H9 (cell line): ENCODE results near the gene TBXAS1. TPM values are rescaled to one million over a fixed set of nuclear protein-coding genes. Genes with fewer than 3 reads are reported as not detected.

ENCODE experiments used
- DNase-seq: peaks from one replicate; pipeline ENCODE4 v3.0.0-alpha.2; 2017
- H2AFZ ChIP-seq: one replicate; pipeline ENCODE4 v1.6.1; 2013; ENCODE audit warnings: mild to moderate bottlenecking, low read length, control low read depth, moderate library complexity
- H2AK5ac ChIP-seq: 2 replicates; pipeline ENCODE4 v1.6.1; 2013; ENCODE audit warnings: low read length, control low read depth, mixed read lengths; ENCODE audit not compliant: insufficient read length
- H2BK120ac ChIP-seq: one replicate; pipeline ENCODE4 v1.6.1; 2013; ENCODE audit warnings: low read depth, mild to moderate bottlenecking, low read length, control low read depth, inconsistent platforms; ENCODE audit not compliant: poor library complexity, severe bottlenecking
- H2BK12ac ChIP-seq: 2 replicates; pipeline ENCODE4 v1.6.1; 2013; ENCODE audit warnings: low read length, control low read depth, mixed read lengths, low read depth; ENCODE audit not compliant: insufficient read length
- H2BK15ac ChIP-seq: 2 replicates; pipeline ENCODE4 v1.6.1; 2013; ENCODE audit warnings: low read depth, low read length, control low read depth
- H2BK20ac ChIP-seq: one replicate; pipeline ENCODE4 v1.6.1; 2013; ENCODE audit warnings: low read depth, mild to moderate bottlenecking, low read length, control low read depth, inconsistent platforms; ENCODE audit not compliant: poor library complexity, severe bottlenecking
- H2BK5ac ChIP-seq: 2 replicates; pipeline ENCODE4 v1.6.1; 2013; ENCODE audit warnings: low read length, control low read depth, mixed read lengths; ENCODE audit not compliant: insufficient read length
- H3K14ac ChIP-seq: 2 replicates; pipeline ENCODE4 v1.6.1; 2013; ENCODE audit warnings: low read length, control low read depth; ENCODE audit not compliant: insufficient read depth
- H3K18ac ChIP-seq: 2 replicates; pipeline ENCODE4 v1.6.1; 2013; ENCODE audit warnings: low read depth, mild to moderate bottlenecking, mixed read lengths, low read length, control low read depth; ENCODE audit not compliant: insufficient read length
- H3K23ac ChIP-seq: 2 replicates; pipeline ENCODE4 v1.6.1; 2013; ENCODE audit warnings: low read length, control low read depth, mixed read lengths, low read depth; ENCODE audit not compliant: insufficient read length
- H3K23me2 ChIP-seq: 2 replicates; pipeline ENCODE4 v1.6.1; 2013; ENCODE audit warnings: low read depth, mild to moderate bottlenecking, mixed read lengths, low read length, control low read depth; ENCODE audit not compliant: insufficient read length, poor library complexity, severe bottlenecking
- H3K27ac ChIP-seq: 2 replicates; pipeline ENCODE4 v1.5.1; 2013; ENCODE audit warnings: low read length, control low read depth, mixed read lengths, low read depth; ENCODE audit not compliant: insufficient read length
- H3K27me3 ChIP-seq: 2 replicates; pipeline ENCODE4 v1.6.1; 2013; ENCODE audit warnings: low read length, control low read depth, inconsistent platforms; ENCODE audit not compliant: insufficient read depth
- H3K4ac ChIP-seq: 2 replicates; pipeline ENCODE4 v1.6.1; 2013; ENCODE audit warnings: low read depth, mild to moderate bottlenecking, control low read depth, inconsistent platforms, low read length, moderate library complexity
- H3K4me1 ChIP-seq: 2 replicates; pipeline ENCODE4 v1.6.1; 2013; ENCODE audit warnings: low read length, control low read depth, inconsistent platforms; ENCODE audit not compliant: insufficient read depth
- H3K4me2 ChIP-seq: 2 replicates; pipeline ENCODE4 v1.6.1; 2013; ENCODE audit warnings: low read length, control low read depth, mixed read lengths; ENCODE audit not compliant: insufficient read length, insufficient read depth
- H3K56ac ChIP-seq: 2 replicates; pipeline ENCODE4 v1.6.1; 2013; ENCODE audit warnings: low read depth, mild to moderate bottlenecking, mixed read lengths, low read length, control low read depth; ENCODE audit not compliant: insufficient read length
- H3K79me1 ChIP-seq: 2 replicates; pipeline ENCODE4 v1.6.1; 2013; ENCODE audit warnings: low read depth, mild to moderate bottlenecking, moderate library complexity, low read length, control low read depth, inconsistent platforms; ENCODE audit not compliant: insufficient read depth, poor library complexity, severe bottlenecking
- H3K79me2 ChIP-seq: 2 replicates; pipeline ENCODE4 v1.6.1; 2013; ENCODE audit warnings: low read length, control low read depth, inconsistent platforms; ENCODE audit not compliant: insufficient read depth
- H3K9ac ChIP-seq: 2 replicates; pipeline ENCODE4 v1.6.1; 2013; ENCODE audit warnings: low read length, control low read depth, mixed read lengths; ENCODE audit not compliant: insufficient read length; ENCODE audit errors: extremely low read depth
- H3K9me3 ChIP-seq: one replicate; pipeline ENCODE4 v1.6.1; 2013; ENCODE audit warnings: low read depth, low read length, inconsistent platforms; ENCODE audit not compliant: control insufficient read depth
- H3T11ph ChIP-seq: one replicate; pipeline ENCODE4 v1.6.1; 2013; ENCODE audit warnings: mild to moderate bottlenecking, low read length, control low read depth, inconsistent platforms
- H4K20me1 ChIP-seq: one replicate; pipeline ENCODE4 v1.6.1; 2013; ENCODE audit not compliant: control insufficient read depth, insufficient read length, insufficient read depth
- H4K5ac ChIP-seq: 2 replicates; pipeline ENCODE4 v1.6.1; 2013; ENCODE audit warnings: low read depth, mild to moderate bottlenecking, mixed read lengths, low read length, control low read depth; ENCODE audit not compliant: insufficient read length
- H4K8ac ChIP-seq: replicated peaks from 2 replicates; pipeline ENCODE4 v1.6.1; 2013; ENCODE audit warnings: low read length, control low read depth, mixed read lengths, low read depth; ENCODE audit not compliant: insufficient read length
- H4K91ac ChIP-seq: 2 replicates; pipeline ENCODE4 v1.6.1; 2013; ENCODE audit warnings: low read depth, mild to moderate bottlenecking, moderate library complexity, mixed read lengths, low read length, control low read depth; ENCODE audit not compliant: insufficient read length
- H3K27ac Mint-ChIP-seq, 3 experiments: 2 replicates in 2 of 3; 3 replicates in 1 of 3; pipeline ENCODE4 v1.8.0; 2020 to 2021; ENCODE audit warnings: mixed read lengths in 3 of 3, mild to moderate bottlenecking in 1 of 3, moderate library complexity in 1 of 3
- H3K27me3 Mint-ChIP-seq: 2 replicates; pipeline ENCODE4 v1.8.0; 2021; ENCODE audit warnings: low read depth, mild to moderate bottlenecking, moderate library complexity, mixed read lengths
- H3K36me3 Mint-ChIP-seq, 3 experiments: 2 replicates in 2 of 3; 3 replicates in 1 of 3; pipeline ENCODE4 v1.8.0; 2020 to 2021; ENCODE audit warnings: low read depth in 3 of 3, mixed read lengths in 3 of 3; ENCODE audit not compliant: insufficient read depth in 1 of 3
- H3K4me1 Mint-ChIP-seq, 2 experiments: 2 replicates each; pipeline ENCODE4 v1.8.0; 2020; ENCODE audit warnings: mixed read lengths in 2 of 2
- H3K4me3 Mint-ChIP-seq, 2 experiments: 2 replicates in 1 of 2; 3 replicates in 1 of 2; pipeline ENCODE4 v1.8.0; 2020 to 2021; ENCODE audit warnings: mild to moderate bottlenecking in 2 of 2, mixed read lengths in 2 of 2, moderate library complexity in 1 of 2
- H3K9me3 Mint-ChIP-seq, 2 experiments: 2 replicates in 1 of 2; 3 replicates in 1 of 2; pipeline ENCODE4 v1.8.0; 2020; ENCODE audit warnings: mild to moderate bottlenecking in 2 of 2, mixed read lengths in 2 of 2, moderate library complexity in 1 of 2
- CTCF ChIP-seq: fragments of 200-600 bp; sonication (generic); conservative IDR thresholded peaks from 3 replicates; pipeline ENCODE4 v1.8.0; 2021; ENCODE audit warnings: antibody characterized with exemption, mild to moderate bottlenecking
- WGBS: extraction: QIAGEN DNeasy Blood & Tissue Kit; methylation state at CpG from one replicate; pipeline ENCODE4 v1.1.7; 2013; ENCODE audit warnings: missing lambda C conversion rate, low lambda C conversion rate, mixed read lengths; ENCODE audit not compliant: insufficient read length; ENCODE audit errors: extremely low coverage; 5-methylcytosine and 5-hydroxymethylcytosine counted together
- total RNA-seq: library from RNA; stranded (reverse); gene quantifications from 2 replicates; pipeline ENCODE4 v1.2.1, GENCODE V29; 2021

The TBXAS1 gene
- total RNA-seq, 1 experiment from 2014 or later, result 0.39 TPM

DNA sequence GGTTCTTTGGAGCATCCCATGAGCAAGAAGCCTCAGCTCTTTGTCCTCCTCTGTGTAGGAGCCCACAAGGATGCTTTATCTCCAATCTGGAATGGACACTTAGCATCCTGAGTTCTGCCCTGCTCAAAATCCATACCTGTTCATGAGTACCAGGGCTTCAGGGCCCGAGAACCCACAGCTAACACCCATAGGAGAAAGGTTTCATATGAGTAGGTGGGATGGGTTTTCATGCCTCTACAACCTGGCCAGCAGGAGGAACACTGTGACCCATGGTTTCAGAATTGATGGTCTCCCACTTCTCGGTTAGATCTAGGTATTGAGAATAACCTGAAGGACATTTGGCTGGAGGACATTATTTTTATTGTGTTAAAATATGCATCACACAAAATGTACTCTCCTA lies 57.8 kb downstream of the TBXAS1 start:
- Histone ChIP-seq H3K4me2 (no peak overlapping the region), H4K91ac (no peak overlapping the region), H3K9me3 (no peaks in the 10 kb centered on the region), H3K79me1 (no peaks in the 10 kb centered on the region), H2BK120ac (no peak overlapping the region), H3K18ac (no peak overlapping the region), H3K27me3 (no peaks in the 10 kb centered on the region), H4K8ac (no peak overlapping the region), H3K23ac (no peak overlapping the region), H3K4ac (no peak overlapping the region), H3K9ac (no peak overlapping the region), H2AK5ac (no peak overlapping the region), H2BK12ac (no peak overlapping the region), H2BK20ac (no peak overlapping the region), H2BK5ac (no peak overlapping the region), H3T11ph (no peak overlapping the region), H3K23me2 (no peaks in the 10 kb centered on the region), H4K20me1 (no peaks in the 10 kb centered on the region), H2AFZ (no peak overlapping the region), H2BK15ac (no peak overlapping the region), H3K56ac (no peak overlapping the region), H3K14ac (no peak overlapping the region), H3K79me2 (no peaks in the 10 kb centered on the region), H3K27ac (no peak overlapping the region), H3K4me1 (no peaks in the 10 kb centered on the region), H4K5ac (no peak overlapping the region)
- Mint-ChIP-seq H3K36me3 (no peaks in the 10 kb centered on the region), H3K27me3 (no peaks in the 10 kb centered on the region; the same call in 1 of the 2 replicates), H3K27ac (no peak overlapping the region; a peak in 1 of 7 replicates), H3K4me1 (no peaks in the 10 kb centered on the region), H3K4me3 (no peak overlapping the region), H3K9me3 (peaks cover 0 to 1% of the 10 kb centered on the region in 2 experiments; a peak in 2 of 5 replicates)
- no peak for DNase-seq
- WGBS, result no CpG with 5 or more reads among the region's 2 CpGs
- TF ChIP-seq CTCF, result no peak
